ENCODE data around the gene PHC2. TPM values are rescaled to one million over a fixed set of nuclear protein-coding genes. Genes with fewer than 3 reads are reported as not detected.

Gene PHC2
- total RNA-seq, 1 donor from 2014 or later = 135 TPM

DNA sequence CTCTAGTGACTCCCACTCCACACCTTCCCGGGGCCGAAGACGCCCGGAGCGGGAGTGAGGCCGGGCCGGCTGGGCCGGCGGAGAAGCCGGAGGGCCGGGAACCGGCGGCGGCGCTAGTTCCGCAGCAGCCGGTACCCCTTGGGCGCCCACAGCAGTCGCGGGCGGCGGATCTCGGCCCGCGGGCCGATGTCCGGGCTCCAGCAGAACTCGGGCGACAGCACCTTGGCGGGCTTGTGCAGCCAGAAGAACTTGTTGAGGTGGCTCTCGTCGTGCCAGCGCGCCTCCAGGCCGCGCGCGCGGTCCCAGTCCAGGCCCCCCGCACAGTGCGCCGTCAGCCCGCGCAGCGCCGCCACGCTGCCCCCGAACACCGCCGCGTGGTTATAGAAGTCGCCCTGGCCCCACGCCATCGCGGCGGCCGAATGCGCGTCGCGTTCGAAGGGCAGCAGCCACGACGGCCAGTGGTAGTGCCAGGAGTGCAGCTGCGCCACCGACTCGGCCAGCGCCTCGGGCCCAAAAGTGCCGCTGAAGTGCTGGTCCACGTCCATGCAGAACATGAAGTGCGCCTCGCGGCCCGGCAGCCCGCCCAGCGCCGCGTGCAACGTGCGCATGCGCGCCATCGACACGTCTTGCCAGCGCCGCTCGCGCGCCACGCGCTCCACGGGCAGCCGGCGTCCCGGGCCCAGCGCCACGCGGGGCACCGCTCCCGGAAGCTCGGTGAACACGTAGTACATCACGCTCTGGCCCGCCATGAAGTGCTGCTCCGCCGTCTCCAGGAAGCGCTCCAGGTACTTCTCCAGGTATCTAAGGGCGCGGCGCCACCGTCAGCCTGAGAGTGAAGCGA lies 124.0 kb downstream of the PHC2 start:
- peaks cover 3% of the 10 kb centered on the region for H3K4me1 Mint-ChIP-seq (ENCODE audit: low read depth)
- H3K9me3 Mint-ChIP-seq (ENCODE audit: low read depth) = no peaks in the 10 kb centered on the region
- TF ChIP-seq, protein P1, sequence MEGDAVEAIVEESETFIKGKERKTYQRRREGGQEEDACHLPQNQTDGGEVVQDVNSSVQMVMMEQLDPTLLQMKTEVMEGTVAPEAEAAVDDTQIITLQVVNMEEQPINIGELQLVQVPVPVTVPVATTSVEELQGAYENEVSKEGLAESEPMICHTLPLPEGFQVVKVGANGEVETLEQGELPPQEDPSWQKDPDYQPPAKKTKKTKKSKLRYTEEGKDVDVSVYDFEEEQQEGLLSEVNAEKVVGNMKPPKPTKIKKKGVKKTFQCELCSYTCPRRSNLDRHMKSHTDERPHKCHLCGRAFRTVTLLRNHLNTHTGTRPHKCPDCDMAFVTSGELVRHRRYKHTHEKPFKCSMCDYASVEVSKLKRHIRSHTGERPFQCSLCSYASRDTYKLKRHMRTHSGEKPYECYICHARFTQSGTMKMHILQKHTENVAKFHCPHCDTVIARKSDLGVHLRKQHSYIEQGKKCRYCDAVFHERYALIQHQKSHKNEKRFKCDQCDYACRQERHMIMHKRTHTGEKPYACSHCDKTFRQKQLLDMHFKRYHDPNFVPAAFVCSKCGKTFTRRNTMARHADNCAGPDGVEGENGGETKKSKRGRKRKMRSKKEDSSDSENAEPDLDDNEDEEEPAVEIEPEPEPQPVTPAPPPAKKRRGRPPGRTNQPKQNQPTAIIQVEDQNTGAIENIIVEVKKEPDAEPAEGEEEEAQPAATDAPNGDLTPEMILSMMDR (IDR thresholded peaks at IDR 0.05; ENCODE audit: unreplicated experiment) = no peak
- H3K4me3 Mint-ChIP-seq (ENCODE audit: low read depth) = no peak overlapping the region
- peaks cover 13% of the 10 kb centered on the region for H3K27me3 Mint-ChIP-seq
- DNase-seq (ENCODE audit: low spot score, unreplicated experiment) = no peak
- H3K27ac Mint-ChIP-seq = no peak overlapping the region
- H3K36me3 Mint-ChIP-seq (ENCODE audit: insufficient read depth) = peaks cover 4% of the 10 kb centered on the region

DNA sequence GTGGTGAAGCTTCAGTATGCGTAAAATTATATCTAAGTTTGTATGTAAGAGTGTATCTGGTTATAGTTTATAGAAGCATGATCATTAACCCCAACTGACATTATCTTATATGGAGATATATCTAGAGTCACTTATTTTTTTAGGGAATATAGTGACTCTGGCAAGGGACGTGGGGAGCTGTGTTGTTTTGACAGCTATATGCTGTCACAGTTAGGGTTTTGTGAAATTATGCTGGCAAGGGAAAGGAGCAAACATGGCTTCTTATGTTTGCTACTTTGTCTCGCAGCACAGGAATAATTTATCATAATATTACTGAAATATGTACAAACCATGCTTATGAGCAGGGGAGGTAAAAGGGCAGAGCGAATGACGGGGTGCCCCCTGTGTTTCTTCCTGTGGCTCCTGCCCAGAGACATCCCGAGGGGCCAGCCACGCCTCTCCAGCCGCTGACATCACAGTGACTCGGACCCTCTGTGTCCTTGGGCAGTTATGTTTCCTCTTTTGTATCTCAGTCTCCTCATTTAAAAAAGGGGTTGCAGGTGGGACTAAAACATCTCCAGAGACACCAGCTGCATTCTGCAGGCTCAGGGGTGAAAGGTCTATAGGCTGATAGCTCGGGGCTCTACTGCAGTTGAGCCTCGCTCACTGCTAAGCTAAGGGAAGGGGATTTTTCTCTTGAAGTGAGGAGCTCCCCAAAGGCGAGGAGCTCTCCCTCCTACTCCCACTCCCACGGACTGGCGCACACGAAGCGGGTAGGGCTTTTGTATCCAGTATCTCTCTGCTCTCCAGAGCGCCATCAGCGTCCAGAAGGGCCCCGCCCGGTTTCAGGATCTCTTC lies 124.9 kb downstream of the PHC2 start:
- no peak for DNase-seq (ENCODE audit: low spot score, unreplicated experiment)
- H3K27ac Mint-ChIP-seq = no peak overlapping the region
- H3K27me3 Mint-ChIP-seq = peaks cover 10% of the 10 kb centered on the region
- H3K9me3 Mint-ChIP-seq (ENCODE audit: low read depth) = no peaks in the 10 kb centered on the region
- peaks cover 5% of the 10 kb centered on the region for H3K36me3 Mint-ChIP-seq (ENCODE audit: insufficient read depth)
- peaks cover 3% of the 10 kb centered on the region for H3K4me1 Mint-ChIP-seq (ENCODE audit: low read depth)
- TF ChIP-seq, protein P1 (IDR thresholded peaks at IDR 0.05; ENCODE audit: unreplicated experiment) = no peak
- H3K4me3 Mint-ChIP-seq (ENCODE audit: low read depth) = no peak overlapping the region

DNA sequence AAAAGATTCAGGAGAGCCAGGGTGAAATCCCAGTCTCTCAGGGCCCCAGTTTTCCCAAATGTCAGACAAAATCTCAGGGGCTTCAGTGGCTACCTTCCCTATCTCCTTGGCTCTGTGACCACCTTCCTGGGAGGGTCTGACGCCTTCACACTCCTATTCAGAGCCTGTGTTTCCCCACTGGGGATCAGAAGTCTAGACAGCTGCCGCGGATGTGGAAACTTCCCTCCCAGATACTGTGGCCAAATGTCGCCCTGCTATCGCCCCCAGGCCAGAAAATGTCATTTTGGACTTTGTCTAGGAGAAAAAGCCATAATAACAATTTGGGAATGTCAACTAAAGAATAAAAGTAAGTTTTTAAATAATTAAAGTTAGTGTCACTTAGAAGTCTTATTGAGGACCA lies 125.9 kb downstream of the PHC2 start:
- Mint-ChIP-seq H3K27me3 (peaks cover 10% of the 10 kb centered on the region), H3K9me3 (ENCODE audit: low read depth) (no peaks in the 10 kb centered on the region), H3K27ac (no peak overlapping the region), H3K36me3 (ENCODE audit: insufficient read depth) (peaks cover 9% of the 10 kb centered on the region), H3K4me1 (ENCODE audit: low read depth) (peaks cover 3% of the 10 kb centered on the region), H3K4me3 (ENCODE audit: low read depth) (no peak overlapping the region)
- DNase-seq (ENCODE audit: low spot score, unreplicated experiment) = no peak
- TF ChIP-seq, protein P1 (IDR thresholded peaks at IDR 0.05; ENCODE audit: unreplicated experiment) = no peak

DNA sequence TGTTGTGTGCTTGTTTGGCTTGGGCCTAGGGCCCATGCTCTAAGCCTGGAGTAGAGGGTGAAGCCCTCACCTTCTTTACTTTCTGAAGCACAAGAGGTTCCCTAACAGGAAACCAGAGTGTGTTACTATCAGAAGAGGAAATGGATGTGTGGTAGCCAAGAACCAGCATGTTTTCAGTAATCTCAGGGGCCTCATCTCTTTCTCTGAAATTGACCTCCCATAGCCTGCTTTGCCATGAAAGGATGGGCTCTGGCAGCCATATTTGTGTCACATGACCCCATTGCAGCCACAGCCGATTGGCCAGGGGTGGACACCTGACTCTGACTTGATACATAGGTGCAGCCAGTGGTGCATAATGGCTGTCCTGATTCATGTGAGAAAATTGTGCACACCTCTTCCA lies 128.6 kb downstream of the PHC2 start:
- Mint-ChIP-seq H3K27me3 (peaks cover 10% of the 10 kb centered on the region), H3K36me3 (ENCODE audit: insufficient read depth) (peaks cover 16% of the 10 kb centered on the region), H3K27ac (no peak overlapping the region), H3K4me1 (ENCODE audit: low read depth) (peaks cover 2% of the 10 kb centered on the region), H3K9me3 (ENCODE audit: low read depth) (no peaks in the 10 kb centered on the region), H3K4me3 (ENCODE audit: low read depth) (no peak overlapping the region)
- DNase-seq (ENCODE audit: low spot score, unreplicated experiment) = no peak
- TF ChIP-seq, protein P1 (IDR thresholded peaks at IDR 0.05; ENCODE audit: unreplicated experiment) = no peak

DNA sequence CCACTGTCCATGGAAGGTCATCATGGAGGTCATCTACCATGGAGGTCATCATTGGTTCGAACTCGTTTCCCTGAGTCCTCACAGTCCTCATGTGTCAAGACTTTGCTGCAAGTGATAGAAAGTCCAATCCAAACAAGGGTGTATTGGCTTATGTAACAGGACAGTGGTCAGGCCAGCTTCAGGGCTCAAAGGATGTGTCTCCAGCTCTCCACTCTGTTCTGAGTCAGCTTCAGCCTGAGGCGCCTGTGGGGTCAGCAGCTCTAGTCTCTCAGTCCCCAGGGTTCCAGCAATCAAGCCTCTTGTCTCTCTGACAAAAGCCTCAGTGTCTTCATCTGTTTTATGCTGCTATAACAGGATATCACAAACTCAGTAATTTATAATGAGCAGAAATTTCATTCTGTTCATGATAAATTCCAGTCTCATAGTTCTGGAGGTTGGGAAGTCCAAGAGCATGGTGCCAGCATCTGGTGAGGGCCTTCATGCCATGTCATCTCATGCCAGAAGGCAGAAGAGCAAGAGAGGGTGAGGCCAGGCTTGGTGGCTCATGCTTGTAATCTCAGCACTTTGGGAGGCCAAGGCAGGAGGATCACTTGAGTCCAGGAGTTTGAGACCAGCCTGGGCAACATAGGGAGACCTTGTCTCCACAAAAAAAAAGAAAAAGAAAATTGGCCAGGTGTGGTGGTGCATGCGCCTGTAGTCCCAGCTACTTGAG lies 129.5 kb downstream of the PHC2 start:
- Mint-ChIP-seq H3K27ac (no peak overlapping the region), H3K4me1 (ENCODE audit: low read depth) (peaks cover 2% of the 10 kb centered on the region)
- TF ChIP-seq, protein P1 (IDR thresholded peaks at IDR 0.05; ENCODE audit: unreplicated experiment) = no peak

More for the DNA sequence above, 129.5 kb downstream of the PHC2 start:
- H3K4me3 Mint-ChIP-seq (ENCODE audit: low read depth) = no peak overlapping the region
- peaks cover 23% of the 10 kb centered on the region for H3K36me3 Mint-ChIP-seq (ENCODE audit: insufficient read depth)
- DNase-seq (ENCODE audit: low spot score, unreplicated experiment) = no peak
- H3K9me3 Mint-ChIP-seq (ENCODE audit: low read depth) = no peaks in the 10 kb centered on the region
- peaks cover 10% of the 10 kb centered on the region for H3K27me3 Mint-ChIP-seq

Measured in progenitor cell of endocrine pancreas (in vitro differentiated cells).